Measurements from ENCODE around the gene OXA1L.

OXA1L gene

DNA sequence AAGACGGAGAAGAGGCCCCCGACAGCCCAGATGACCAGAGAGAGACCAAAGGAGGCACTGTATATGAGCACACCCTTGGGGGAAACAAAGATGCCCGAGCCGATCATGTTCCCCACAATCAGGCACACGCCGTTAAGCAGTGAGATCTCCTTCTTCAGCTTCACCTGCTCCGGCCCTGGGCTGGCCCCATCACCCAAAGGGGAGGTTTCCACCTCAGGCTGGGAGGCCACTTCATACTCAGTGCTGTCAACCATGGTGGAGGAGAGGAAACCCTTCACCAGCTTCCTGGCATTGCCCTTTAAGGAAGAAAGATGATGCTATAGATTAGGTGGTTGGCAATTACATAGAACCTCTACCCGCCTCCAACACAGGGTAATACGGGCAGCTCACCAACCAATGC, 46.7 kb downstream of the OXA1L start:
- H3K27ac ChIP-seq = no peak overlapping the region

DNA sequence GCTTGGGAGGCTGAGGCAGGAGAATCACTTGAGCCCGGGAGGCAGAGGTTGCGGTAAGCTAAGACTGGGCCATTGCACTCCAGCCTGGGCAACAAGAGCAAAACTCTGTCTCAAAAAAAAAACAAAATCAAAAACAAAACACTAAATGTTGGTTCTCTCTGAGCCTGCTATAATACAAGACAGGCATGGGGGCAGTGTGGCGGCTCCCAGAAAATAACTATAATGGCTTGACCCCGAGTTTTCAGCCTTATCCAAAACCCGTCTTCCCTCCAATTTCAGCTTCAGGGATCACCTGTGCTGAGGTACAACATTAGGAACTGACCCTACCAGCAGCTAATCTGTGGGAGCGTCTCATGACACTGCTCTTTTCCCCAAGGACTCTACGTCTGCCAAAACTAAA, 47.9 kb downstream of the OXA1L start:
- H3K27ac ChIP-seq = no peak overlapping the region
- TF ChIP-seq ZFX (IDR thresholded peaks at IDR 0.05) = no peak
- TF ChIP-seq, protein P1, sequence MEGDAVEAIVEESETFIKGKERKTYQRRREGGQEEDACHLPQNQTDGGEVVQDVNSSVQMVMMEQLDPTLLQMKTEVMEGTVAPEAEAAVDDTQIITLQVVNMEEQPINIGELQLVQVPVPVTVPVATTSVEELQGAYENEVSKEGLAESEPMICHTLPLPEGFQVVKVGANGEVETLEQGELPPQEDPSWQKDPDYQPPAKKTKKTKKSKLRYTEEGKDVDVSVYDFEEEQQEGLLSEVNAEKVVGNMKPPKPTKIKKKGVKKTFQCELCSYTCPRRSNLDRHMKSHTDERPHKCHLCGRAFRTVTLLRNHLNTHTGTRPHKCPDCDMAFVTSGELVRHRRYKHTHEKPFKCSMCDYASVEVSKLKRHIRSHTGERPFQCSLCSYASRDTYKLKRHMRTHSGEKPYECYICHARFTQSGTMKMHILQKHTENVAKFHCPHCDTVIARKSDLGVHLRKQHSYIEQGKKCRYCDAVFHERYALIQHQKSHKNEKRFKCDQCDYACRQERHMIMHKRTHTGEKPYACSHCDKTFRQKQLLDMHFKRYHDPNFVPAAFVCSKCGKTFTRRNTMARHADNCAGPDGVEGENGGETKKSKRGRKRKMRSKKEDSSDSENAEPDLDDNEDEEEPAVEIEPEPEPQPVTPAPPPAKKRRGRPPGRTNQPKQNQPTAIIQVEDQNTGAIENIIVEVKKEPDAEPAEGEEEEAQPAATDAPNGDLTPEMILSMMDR (conservative IDR thresholded peaks at IDR 0.05) = no peak

More for the DNA sequence above, 46.7 kb downstream of the OXA1L start:
- no peak for TF ChIP-seq ZFX (IDR thresholded peaks at IDR 0.05)
- TF ChIP-seq, protein P1 (conservative IDR thresholded peaks at IDR 0.05) = no peak

DNA sequence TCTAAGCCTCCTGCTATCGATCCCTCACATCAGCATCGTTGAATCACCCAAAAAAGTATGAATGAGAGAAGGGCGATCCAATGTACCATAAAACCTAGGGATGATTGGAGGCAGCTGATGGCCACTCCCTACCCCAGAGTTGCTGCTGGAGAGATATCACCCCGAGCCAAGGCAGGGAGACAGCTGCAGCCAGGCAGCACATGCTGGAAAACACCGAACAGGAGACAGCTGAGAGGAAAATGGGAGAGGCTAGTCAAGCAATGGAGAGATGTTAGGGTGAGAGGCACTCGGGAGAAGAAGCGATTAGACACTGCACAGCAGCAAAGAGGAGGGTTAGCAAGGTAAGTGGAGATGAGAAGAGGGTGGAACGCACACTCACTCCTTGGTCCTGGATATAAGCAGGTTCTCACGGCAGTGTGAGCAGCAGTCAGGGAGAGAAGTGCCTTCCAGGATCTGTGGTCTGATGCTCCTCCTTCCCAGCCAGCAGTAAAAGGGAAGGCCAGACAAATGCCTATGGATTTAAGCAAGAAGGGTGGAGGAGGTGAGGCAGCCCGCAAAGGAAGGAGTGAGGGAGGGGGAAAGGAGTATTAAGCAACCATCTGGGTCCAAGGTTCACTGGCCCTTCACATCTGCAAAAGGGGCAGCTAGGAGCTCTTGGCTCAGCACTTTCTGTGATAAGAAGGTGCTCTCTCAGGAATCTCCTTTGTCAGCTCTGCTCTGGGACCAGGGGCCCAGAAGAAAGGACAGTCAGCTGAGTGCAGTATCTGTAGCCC, 48.6 kb downstream of the OXA1L start, which contains the start of gene SLC7A7:
Gene SLC7A7 (minus strand): TSS at position 495 of the 773 bp plus-strand sequence. CDS start 2,037 bp downstream, outside the sequence.
- H3K27ac ChIP-seq = no peak within 1 kb of the TSS
- no peak for TF ChIP-seq ZFX (IDR thresholded peaks at IDR 0.05)
- TF ChIP-seq, protein P1 (conservative IDR thresholded peaks at IDR 0.05) = no peak

DNA sequence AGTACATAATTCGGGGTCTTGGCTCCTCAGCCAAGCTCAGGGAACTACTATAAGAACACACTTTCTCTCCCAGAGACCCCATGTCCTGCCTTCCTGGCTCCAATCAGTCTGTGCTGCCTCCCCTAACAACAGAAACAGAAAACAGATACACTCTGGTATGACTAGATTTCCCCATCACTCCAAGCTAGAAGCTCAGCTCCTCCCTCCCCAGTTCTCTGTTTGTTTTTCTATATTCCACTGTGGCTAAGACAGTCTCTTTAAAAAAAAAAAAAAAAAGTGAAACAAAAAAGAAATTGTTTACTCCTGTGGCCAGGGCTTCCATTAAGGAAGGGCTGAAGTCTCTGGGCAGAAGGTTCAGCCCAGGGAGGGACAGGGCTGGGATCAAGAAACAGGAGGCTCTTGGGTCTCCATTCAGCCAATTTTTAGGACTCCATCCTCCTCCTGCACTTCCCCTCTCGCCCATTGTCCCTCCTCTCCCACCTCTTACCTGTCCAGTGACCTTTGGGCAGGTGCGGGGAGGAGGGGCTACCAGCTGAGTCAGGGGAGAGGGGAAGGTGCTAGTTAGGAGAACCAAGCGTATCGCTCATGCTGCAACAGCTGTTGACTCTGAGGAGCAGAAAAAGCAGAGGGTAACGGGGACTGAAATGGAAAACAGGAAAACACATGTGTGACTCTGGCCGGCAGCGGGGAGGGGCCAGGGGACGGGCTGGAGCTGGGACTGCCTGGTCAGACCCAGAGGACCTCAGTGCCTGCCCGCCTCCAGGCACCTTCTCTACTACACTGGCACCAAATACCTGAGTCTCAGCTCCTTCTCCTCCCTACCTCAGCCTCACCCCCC, 52.9 kb downstream of the OXA1L start:
- no peak overlapping the region for H3K27ac ChIP-seq
- TF ChIP-seq, protein P1 (conservative IDR thresholded peaks at IDR 0.05) = no peak
- no peak for TF ChIP-seq ZFX (IDR thresholded peaks at IDR 0.05)

DNA sequence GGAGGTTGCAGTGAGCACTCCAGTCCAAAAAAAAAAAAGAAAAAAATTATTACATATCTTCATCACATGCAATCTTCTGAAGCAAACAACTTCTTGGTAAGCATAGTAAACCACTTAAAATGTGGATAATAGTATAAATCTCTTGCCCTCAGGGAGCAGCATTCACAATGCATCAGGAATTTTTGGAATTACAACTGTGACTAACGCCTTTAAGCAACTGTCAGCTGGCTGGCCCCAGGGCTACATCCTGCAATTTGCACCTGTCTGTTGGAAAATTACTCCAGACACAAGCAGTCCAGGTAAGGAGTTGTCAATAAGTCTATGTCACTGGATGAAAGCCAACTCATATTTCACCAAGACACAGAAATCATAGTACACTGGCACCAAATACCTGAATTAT, 54.2 kb downstream of the OXA1L start:
- TF ChIP-seq, protein P1 (conservative IDR thresholded peaks at IDR 0.05) = no peak
- no peak for TF ChIP-seq ZFX (IDR thresholded peaks at IDR 0.05)
- no peak overlapping the region for H3K27ac ChIP-seq

DNA sequence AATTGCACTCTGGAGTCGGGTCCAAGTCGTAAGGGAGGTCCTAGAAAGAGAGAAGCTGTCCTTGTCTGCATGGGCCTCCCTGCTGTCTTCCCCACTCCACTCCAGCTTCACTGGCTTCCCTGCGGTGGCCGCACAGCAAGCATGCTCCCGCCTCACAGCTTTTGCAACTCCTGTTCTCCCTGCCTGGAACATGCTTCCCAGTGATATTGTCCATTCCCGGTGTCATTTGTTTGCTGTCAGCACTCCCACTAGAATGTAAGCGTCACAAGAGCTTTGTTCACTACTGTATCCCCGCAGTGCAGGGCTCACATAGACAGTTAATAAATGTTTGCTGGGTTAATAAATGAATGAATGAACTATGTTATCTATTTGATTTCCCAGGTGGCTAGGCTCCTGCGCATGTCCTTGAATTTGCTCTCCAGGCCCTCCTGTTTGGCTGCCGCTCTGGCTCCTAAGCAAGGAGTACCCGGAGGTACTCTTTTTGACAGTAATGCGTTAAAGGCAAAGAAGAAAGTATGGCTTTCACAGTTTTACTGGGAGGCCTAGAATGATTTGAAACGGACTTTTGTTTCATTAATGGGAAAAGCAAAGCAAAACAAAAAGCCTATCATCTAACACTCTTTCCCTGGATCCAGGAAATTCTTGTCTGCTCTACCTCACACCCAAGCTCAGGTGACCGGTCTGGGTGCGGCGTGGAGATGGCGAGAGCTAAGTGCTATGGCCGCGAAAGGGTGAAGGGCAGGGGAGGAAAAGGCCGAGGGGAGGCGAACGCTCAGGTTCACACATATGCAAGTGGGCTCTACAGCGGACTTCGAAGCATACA, 54.9 kb downstream of the OXA1L start:
- TF ChIP-seq, protein P1 (conservative IDR thresholded peaks at IDR 0.05) = no peak
- no peak for TF ChIP-seq ZFX (IDR thresholded peaks at IDR 0.05)
- no peak overlapping the region for H3K27ac ChIP-seq
